GM13977 (cell line): Measurements from ENCODE around the gene LHX5.

Experiments used
- DNase-seq: peaks from one replicate; pipeline ENCODE4 v3.0.0; 2012; ENCODE audit warnings: low spot score
- CTCF ChIP-seq: IDR thresholded peaks from 2 replicates; pipeline ENCODE4 v1.5.1; 2012; ENCODE audit warnings: mild to moderate bottlenecking, control low read depth; ENCODE audit not compliant: insufficient read depth; ENCODE audit errors: extremely low read depth, missing control alignments
- in situ Hi-C: fragments of 300-500 bp; cut with MboI; formaldehyde crosslinking; loops from one replicate; pipeline ENCODE4 v1.12.0; 2022; ENCODE audit warnings: low sequenced_read_pairs, low pct_unique_long_range_greater_than_20kb, mixed read lengths, inconsistent platforms; ENCODE audit not compliant: unreplicated experiment

LHX5 gene

GRCh38 chr12:113466454-113467141, 5.1 kb downstream of the LHX5 start:
- in situ Hi-C loops = loop anchor here (25.0 kb wide), 2 partner anchors 946 to 1221 kb away; partner anchors contain the start of genes TBX3 and TBX5
- no peak for DNase-seq
- TF ChIP-seq CTCF = no peak

- no peak for TF ChIP-seq CTCF
- in situ Hi-C loops = loop anchor here (25.0 kb wide), 2 partner anchors 946 to 1221 kb away; partner anchors contain the start of genes TBX3 and TBX5
- no peak for DNase-seq
Observed at GRCh38 chr12:113465808-113466453, 5.7 kb downstream of the LHX5 start.

- DNase-seq = no peak
- TF ChIP-seq CTCF = no peak
- in situ Hi-C loops = loop anchor here (25.0 kb wide), 2 partner anchors 947 to 1222 kb away; partner anchors contain the start of genes TBX3 and TBX5
Observed at GRCh38 chr12:113464852-113465719, 6.6 kb downstream of the LHX5 start.

GRCh38 chr12:113464452-113464775, 7.3 kb downstream of the LHX5 start:
- in situ Hi-C loops = loop anchor here (25.0 kb wide), 2 partner anchors 948 to 1223 kb away; partner anchors contain the start of genes TBX3 and TBX5
- no peak for TF ChIP-seq CTCF
- no peak for DNase-seq

- DNase-seq = no peak
- no peak for TF ChIP-seq CTCF
- in situ Hi-C loops = loop anchor here (25.0 kb wide), 2 partner anchors 948 to 1223 kb away; partner anchors contain the start of genes TBX3 and TBX5
Observed at GRCh38 chr12:113463746-113464451, 7.8 kb downstream of the LHX5 start.
